SK-N-SH treated with all-trans-retinoic acid at 6 μM for 48 hours (cell line): Measurements from ENCODE around the gene MRGPRD.

Source experiments
- ATAC-seq: fragments of 200-7000 bp; cut with Tn5 transposase; 3 replicates; pipeline ENCODE4 v1.9.1; 2020; ENCODE audit warnings: mild to moderate bottlenecking, moderate library complexity
- ARNTL ChIP-seq: fragments of 450-650 bp; formaldehyde crosslinking; IDR thresholded peaks from 2 replicates; pipeline ENCODE4 v1.5.0; 2020; ENCODE audit warnings: low read depth, mild to moderate bottlenecking, moderate library complexity, borderline replicate concordance
- BACH2 ChIP-seq: fragments of 250-450 bp; sonication (Bioruptor Pico); IDR thresholded peaks from 2 replicates; pipeline ENCODE4 v1.9.0; 2021; ENCODE audit warnings: mild to moderate bottlenecking, borderline replicate concordance
- CSDC2 ChIP-seq: fragments of 250-450 bp; sonication (Bioruptor Pico); IDR thresholded peaks from 2 replicates; pipeline ENCODE4 v1.5.0; 2020; ENCODE audit warnings: mild to moderate bottlenecking, moderate library complexity
- ESRRG ChIP-seq: fragments of 250-450 bp; sonication (Bioruptor Pico); IDR thresholded peaks from 2 replicates; pipeline ENCODE4 v1.6.1; 2021; ENCODE audit warnings: mild to moderate bottlenecking
- GLIS3 ChIP-seq: fragments of 250-450 bp; sonication (Bioruptor Pico); IDR thresholded peaks from 2 replicates; pipeline ENCODE4 v1.5.0; 2020; ENCODE audit warnings: mild to moderate bottlenecking, moderate library complexity
- ISL1 ChIP-seq: fragments of 250-450 bp; sonication (Bioruptor Pico); IDR thresholded peaks from 2 replicates; pipeline ENCODE4 v2.1.2; 2022; ENCODE audit warnings: mild to moderate bottlenecking, moderate library complexity
- OSR1 ChIP-seq: fragments of 250-450 bp; sonication (Bioruptor Pico); IDR thresholded peaks from 2 replicates; pipeline ENCODE4 v1.8.0; 2022; ENCODE audit warnings: moderate library complexity, mild to moderate bottlenecking, inconsistent platforms
- PPARA ChIP-seq: fragments of 250-450 bp; sonication (Bioruptor Pico); IDR thresholded peaks from 2 replicates; pipeline ENCODE4 v1.5.0; 2020; ENCODE audit warnings: mild to moderate bottlenecking, borderline replicate concordance
- RARB ChIP-seq: fragments of 250-450 bp; sonication (Bioruptor Pico); IDR thresholded peaks from 2 replicates; pipeline ENCODE4 v1.8.0; 2021; ENCODE audit warnings: mild to moderate bottlenecking, moderate library complexity
- SNAI2 ChIP-seq: fragments of 250-450 bp; sonication (Bioruptor Pico); IDR thresholded peaks from 2 replicates; pipeline ENCODE4 v1.5.0; 2020; ENCODE audit warnings: mild to moderate bottlenecking, moderate library complexity
- TCF4 ChIP-seq: fragments of 250-450 bp; sonication (Bioruptor Pico); IDR thresholded peaks from 2 replicates; pipeline ENCODE4 v1.8.0; 2021; ENCODE audit warnings: mild to moderate bottlenecking, moderate library complexity, borderline replicate concordance
- TOX ChIP-seq: fragments of 250-450 bp; sonication (Bioruptor Pico); IDR thresholded peaks from 2 replicates; pipeline ENCODE4 v1.8.0; 2021; ENCODE audit warnings: mild to moderate bottlenecking, moderate library complexity, borderline replicate concordance
- ZFP3 ChIP-seq: fragments of 250-450 bp; sonication (Bioruptor Pico); IDR thresholded peaks from 2 replicates; pipeline ENCODE4 v1.5.0; 2020; ENCODE audit warnings: mild to moderate bottlenecking, moderate library complexity
- ZFP30 ChIP-seq: fragments of 450-650 bp; formaldehyde crosslinking; IDR thresholded peaks from 2 replicates; pipeline ENCODE4 v1.5.0; 2022; ENCODE audit warnings: mild to moderate bottlenecking, moderate library complexity
- ZNF565 ChIP-seq: fragments of 450-650 bp; formaldehyde crosslinking; conservative IDR thresholded peaks from 2 replicates; pipeline ENCODE4 v1.5.0; 2020; ENCODE audit warnings: low read depth, mild to moderate bottlenecking, moderate library complexity
- ZNF70 ChIP-seq: fragments of 450-650 bp; formaldehyde crosslinking; IDR thresholded peaks from 2 replicates; pipeline ENCODE4 v1.5.0; 2020; ENCODE audit warnings: mild to moderate bottlenecking, moderate library complexity
- ZNF8 ChIP-seq: fragments of 450-650 bp; formaldehyde crosslinking; IDR thresholded peaks from 2 replicates; pipeline ENCODE4 v1.5.0; 2020; ENCODE audit warnings: mild to moderate bottlenecking, moderate library complexity
- TF ChIP-seq, protein P1 (sequence below): fragments of 250-450 bp; sonication (Bioruptor Pico); IDR thresholded peaks from 2 replicates; pipeline ENCODE4 v1.5.1; 2020; ENCODE audit warnings: low read depth, mild to moderate bottlenecking, moderate library complexity
- TF ChIP-seq, protein P2 (sequence below): fragments of 250-450 bp; sonication (Bioruptor Pico); IDR thresholded peaks from 2 replicates; pipeline ENCODE4 v1.8.0; 2020; ENCODE audit warnings: mild to moderate bottlenecking, moderate library complexity, borderline replicate concordance
- TF ChIP-seq, protein P3 (sequence below): fragments of 250-450 bp; sonication (Bioruptor Pico); IDR thresholded peaks from 2 replicates; pipeline ENCODE4 v1.5.1; 2021; ENCODE audit warnings: mild to moderate bottlenecking, moderate library complexity
- TF ChIP-seq, protein P4 (sequence below): fragments of 250-450 bp; sonication (Bioruptor Pico); IDR thresholded peaks from 2 replicates; pipeline ENCODE4 v1.8.0; 2021; ENCODE audit warnings: low read depth, mild to moderate bottlenecking, moderate library complexity, borderline replicate concordance
- TF ChIP-seq, protein P5 (sequence below): fragments of 250-450 bp; sonication (Bioruptor Pico); IDR thresholded peaks from 2 replicates; pipeline ENCODE4 v1.5.0; 2020; ENCODE audit warnings: mild to moderate bottlenecking, moderate library complexity

MRGPRD gene

DNA sequence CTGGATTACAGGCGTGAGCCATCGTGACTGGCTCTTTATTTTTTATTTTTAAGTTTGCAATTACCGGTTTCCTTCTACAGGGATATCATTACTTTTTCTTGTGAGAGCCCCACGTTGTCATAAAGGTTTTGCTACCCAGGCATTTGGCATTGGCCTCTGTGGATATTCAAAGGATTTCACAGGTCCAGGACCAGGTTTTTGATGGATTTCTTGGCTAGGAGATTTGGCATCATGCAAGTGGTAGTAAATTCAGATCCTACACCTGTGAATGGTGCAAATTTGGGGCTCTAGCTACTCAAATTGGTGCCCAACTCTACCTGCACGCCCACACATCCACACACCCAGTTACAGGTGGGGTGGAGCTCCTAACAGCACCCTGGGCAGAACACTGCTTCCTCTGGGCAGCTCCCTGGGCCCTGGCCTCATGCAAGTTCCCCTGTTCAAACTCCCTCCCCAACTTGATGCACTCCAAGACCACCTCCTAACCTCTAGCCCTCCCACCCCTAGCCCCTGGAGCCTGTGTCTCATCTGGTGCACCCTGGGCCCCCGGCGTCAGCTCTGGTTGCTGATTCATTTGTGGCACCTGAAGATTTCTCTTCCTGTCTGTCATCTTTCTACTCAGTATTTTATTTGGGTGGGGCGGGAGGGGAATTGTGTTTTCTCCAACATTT is 9.3 kb upstream of the MRGPRD start (continued):
- TF ChIP-seq, protein P1, sequence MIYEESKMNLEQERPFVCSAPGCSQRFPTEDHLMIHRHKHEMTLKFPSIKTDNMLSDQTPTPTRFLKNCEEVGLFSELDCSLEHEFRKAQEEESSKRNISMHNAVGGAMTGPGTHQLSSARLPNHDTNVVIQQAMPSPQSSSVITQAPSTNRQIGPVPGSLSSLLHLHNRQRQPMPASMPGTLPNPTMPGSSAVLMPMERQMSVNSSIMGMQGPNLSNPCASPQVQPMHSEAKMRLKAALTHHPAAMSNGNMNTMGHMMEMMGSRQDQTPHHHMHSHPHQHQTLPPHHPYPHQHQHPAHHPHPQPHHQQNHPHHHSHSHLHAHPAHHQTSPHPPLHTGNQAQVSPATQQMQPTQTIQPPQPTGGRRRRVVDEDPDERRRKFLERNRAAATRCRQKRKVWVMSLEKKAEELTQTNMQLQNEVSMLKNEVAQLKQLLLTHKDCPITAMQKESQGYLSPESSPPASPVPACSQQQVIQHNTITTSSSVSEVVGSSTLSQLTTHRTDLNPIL (CRISPR knock-in tag), result no peak
- TF ChIP-seq ARNTL (no peak), SNAI2 (CRISPR knock-in tag) (no peak), ZFP3 (no peak), ISL1 (CRISPR knock-in tag) (no peak), ZNF70 (CRISPR knock-in tag) (no peak)
- TF ChIP-seq, protein P2, sequence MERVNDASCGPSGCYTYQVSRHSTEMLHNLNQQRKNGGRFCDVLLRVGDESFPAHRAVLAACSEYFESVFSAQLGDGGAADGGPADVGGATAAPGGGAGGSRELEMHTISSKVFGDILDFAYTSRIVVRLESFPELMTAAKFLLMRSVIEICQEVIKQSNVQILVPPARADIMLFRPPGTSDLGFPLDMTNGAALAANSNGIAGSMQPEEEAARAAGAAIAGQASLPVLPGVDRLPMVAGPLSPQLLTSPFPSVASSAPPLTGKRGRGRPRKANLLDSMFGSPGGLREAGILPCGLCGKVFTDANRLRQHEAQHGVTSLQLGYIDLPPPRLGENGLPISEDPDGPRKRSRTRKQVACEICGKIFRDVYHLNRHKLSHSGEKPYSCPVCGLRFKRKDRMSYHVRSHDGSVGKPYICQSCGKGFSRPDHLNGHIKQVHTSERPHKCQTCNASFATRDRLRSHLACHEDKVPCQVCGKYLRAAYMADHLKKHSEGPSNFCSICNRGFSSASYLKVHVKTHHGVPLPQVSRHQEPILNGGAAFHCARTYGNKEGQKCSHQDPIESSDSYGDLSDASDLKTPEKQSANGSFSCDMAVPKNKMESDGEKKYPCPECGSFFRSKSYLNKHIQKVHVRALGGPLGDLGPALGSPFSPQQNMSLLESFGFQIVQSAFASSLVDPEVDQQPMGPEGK (CRISPR knock-in tag), result no peak

DNA sequence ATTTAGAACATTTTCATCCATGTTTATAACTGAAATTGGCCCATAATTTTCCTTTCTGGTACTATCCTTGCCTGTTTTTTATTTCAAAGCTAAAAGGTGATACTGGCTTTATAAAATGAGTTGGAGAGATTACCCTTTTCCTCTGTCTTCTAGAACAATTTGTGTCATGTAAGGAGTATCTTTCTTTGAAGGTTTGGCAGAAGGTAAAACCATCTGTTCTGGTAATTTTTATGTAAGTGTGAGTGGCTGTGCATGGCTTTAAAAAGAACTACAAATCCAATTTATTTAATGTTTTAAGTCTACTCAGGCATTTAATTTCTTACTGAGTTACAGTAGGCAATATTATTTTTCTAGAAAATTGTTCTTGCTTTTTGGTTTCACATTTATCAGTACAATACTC is 7.7 kb upstream of the MRGPRD start:
- TF ChIP-seq ARNTL, result no peak
- no peak for TF ChIP-seq SNAI2 (CRISPR knock-in tag)
- TF ChIP-seq ZNF565 (CRISPR knock-in tag), result no peak
- no peak for TF ChIP-seq PPARA (CRISPR knock-in tag)
- TF ChIP-seq, protein P3, sequence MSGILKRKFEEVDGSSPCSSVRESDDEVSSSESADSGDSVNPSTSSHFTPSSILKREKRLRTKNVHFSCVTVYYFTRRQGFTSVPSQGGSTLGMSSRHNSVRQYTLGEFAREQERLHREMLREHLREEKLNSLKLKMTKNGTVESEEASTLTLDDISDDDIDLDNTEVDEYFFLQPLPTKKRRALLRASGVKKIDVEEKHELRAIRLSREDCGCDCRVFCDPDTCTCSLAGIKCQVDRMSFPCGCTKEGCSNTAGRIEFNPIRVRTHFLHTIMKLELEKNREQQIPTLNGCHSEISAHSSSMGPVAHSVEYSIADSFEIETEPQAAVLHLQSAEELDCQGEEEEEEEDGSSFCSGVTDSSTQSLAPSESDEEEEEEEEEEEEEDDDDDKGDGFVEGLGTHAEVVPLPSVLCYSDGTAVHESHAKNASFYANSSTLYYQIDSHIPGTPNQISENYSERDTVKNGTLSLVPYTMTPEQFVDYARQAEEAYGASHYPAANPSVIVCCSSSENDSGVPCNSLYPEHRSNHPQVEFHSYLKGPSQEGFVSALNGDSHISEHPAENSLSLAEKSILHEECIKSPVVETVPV (CRISPR knock-in tag), result no peak
- TF ChIP-seq ISL1 (CRISPR knock-in tag), result no peak
- TF ChIP-seq, protein P4, sequence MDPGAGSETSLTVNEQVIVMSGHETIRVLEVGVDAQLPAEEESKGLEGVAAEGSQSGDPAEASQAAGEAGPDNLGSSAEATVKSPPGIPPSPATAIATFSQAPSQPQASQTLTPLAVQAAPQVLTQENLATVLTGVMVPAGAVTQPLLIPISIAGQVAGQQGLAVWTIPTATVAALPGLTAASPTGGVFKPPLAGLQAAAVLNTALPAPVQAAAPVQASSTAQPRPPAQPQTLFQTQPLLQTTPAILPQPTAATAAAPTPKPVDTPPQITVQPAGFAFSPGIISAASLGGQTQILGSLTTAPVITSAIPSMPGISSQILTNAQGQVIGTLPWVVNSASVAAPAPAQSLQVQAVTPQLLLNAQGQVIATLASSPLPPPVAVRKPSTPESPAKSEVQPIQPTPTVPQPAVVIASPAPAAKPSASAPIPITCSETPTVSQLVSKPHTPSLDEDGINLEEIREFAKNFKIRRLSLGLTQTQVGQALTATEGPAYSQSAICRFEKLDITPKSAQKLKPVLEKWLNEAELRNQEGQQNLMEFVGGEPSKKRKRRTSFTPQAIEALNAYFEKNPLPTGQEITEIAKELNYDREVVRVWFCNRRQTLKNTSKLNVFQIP (CRISPR knock-in tag), result no peak
- no peak for ATAC-seq

DNA sequence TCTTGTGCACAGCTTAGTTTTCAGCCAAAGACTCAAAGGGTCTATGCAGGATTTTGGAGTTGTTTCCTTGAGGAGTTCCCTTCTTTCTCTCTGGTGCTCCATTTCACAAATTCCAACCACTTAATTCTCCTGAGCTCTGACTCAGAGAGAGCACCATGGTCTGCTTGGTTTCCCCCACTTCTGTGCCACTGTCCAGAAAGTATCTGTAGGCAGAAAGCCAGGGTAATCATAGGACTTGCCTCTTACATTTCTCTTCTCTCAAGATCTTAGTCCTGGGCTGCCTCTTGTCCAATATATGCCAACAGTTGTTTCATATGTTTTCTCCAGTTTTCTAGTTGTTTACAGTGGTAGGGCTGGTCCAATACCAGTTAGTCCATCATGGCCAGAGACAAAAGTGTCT is 6.4 kb upstream of the MRGPRD start:
- TF ChIP-seq GLIS3 (CRISPR knock-in tag) (no peak), OSR1 (CRISPR knock-in tag) (no peak), ZNF565 (CRISPR knock-in tag) (no peak)
- TF ChIP-seq, protein P4 (CRISPR knock-in tag), result no peak
- ATAC-seq, result no peak

DNA sequence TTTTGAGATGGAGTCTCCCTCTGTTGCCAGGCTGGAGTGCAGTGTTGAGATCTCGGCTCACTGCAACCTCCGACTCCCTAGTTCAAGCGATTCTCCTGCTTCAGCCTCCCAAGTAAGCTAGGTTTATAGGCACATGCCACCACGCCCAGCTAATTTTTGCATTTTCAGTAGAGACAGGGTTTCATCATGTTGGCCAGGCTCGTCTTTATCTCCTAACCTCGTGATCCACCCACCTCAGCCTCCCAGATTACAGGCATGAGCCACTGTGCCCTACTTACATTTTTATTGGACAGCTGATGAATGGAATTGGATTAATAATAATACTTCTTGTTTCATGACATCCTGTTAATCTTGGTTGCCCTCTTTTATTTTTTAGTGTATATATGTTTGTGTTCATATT is 3.0 kb upstream of the MRGPRD start:
- ATAC-seq, result no peak
- TF ChIP-seq RARB (CRISPR knock-in tag) (no peak), GLIS3 (CRISPR knock-in tag) (no peak), ZFP3 (no peak), ZNF70 (CRISPR knock-in tag) (no peak), TCF4 (no peak), ZFP30 (CRISPR knock-in tag) (no peak), TOX (no peak), CSDC2 (CRISPR knock-in tag) (no peak), PPARA (CRISPR knock-in tag) (no peak), ZNF565 (CRISPR knock-in tag) (no peak), ZNF8 (CRISPR knock-in tag) (no peak), SNAI2 (CRISPR knock-in tag) (no peak), BACH2 (CRISPR knock-in tag) (no peak), ESRRG (CRISPR knock-in tag) (no peak)
- TF ChIP-seq, protein P1 (CRISPR knock-in tag), result no peak
- TF ChIP-seq, protein P5, sequence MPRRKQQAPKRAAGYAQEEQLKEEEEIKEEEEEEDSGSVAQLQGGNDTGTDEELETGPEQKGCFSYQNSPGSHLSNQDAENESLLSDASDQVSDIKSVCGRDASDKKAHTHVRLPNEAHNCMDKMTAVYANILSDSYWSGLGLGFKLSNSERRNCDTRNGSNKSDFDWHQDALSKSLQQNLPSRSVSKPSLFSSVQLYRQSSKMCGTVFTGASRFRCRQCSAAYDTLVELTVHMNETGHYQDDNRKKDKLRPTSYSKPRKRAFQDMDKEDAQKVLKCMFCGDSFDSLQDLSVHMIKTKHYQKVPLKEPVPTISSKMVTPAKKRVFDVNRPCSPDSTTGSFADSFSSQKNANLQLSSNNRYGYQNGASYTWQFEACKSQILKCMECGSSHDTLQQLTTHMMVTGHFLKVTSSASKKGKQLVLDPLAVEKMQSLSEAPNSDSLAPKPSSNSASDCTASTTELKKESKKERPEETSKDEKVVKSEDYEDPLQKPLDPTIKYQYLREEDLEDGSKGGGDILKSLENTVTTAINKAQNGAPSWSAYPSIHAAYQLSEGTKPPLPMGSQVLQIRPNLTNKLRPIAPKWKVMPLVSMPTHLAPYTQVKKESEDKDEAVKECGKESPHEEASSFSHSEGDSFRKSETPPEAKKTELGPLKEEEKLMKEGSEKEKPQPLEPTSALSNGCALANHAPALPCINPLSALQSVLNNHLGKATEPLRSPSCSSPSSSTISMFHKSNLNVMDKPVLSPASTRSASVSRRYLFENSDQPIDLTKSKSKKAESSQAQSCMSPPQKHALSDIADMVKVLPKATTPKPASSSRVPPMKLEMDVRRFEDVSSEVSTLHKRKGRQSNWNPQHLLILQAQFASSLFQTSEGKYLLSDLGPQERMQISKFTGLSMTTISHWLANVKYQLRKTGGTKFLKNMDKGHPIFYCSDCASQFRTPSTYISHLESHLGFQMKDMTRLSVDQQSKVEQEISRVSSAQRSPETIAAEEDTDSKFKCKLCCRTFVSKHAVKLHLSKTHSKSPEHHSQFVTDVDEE (CRISPR knock-in tag), result no peak
